CD4-positive, alpha-beta T cell treated with Interleukin-4 for 4 hours (primary cell): ENCODE measurements around the gene ZCCHC8.
"Not testable (repeated sequence)": the region's sequence is repeated elsewhere in the genome, so short reads cannot be mapped to it uniquely, and the experiment has no call there.

Source experiments
- DNase-seq: peaks from one replicate; pipeline ENCODE4 v3.0.0-alpha.2; 2020

Gene ZCCHC8

DNA sequence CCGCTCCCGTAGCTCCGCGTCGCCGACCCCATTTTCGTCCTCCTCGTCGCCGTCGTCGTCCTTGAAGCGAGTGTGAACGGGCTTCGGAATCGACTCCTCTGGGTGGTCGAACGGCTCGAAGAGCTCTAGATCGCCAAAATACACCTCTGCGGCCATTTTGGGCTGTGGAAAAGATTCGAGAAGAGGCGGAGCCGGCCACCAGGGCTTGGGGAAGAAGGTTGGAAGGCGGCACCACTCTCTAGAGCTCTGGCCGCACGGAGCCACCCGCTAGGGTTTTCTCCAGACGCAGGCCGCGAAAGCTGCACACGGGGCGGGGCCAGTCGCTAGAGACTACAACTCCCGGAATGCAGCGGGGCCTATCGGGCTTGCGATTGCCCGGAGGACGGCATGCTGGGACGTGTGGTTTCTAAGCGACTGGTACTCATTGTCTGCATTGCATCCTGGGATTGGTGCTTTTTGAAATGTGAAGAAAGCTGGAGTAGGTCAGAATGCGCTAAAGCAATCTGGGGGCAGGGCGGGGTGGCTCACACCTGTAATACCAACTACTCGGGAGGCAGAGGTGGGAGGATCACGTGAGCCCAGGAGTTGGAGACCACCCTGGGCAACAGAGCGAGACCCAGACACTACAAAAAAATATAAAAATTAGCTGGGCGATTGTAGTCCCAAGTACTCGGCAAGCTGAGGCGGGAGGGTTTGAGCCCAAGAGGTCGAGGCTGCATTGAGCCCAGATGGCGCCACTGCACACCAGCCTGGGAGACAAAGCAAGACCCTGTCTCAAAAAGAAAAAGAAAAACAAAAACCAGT lies at the start of gene ZCCHC8:
Gene ZCCHC8, minus strand, starts transcription at position 248 of the 804 bp plus-strand sequence. Its CDS starts 92 bp downstream, at position 156.
- DNase-seq = peak; percentile 97

- no peak for DNase-seq
Observed at GRCh38 chr12:122547330-122547729, 46.6 kb upstream of the ZCCHC8 start.

DNA sequence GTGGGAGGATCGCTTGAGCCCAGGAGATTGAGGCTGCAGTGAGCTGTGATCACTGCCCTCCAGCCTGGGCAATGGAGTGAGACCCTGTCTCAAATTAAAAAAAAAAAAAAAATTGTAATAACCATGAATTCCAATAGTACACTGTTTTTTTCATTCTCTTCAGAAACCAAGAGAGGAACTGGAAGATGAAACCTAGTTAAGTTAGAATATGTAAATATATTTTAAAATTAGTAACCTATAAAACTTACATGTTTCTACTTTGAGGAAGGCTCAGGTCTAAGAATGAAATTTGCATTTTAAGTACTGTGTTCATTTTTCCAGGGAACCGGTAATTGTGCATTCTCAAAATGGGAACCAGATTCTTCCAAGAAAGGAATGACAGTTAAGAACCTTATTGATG lies 45.1 kb upstream of the ZCCHC8 start:
- no peak for DNase-seq

DNA sequence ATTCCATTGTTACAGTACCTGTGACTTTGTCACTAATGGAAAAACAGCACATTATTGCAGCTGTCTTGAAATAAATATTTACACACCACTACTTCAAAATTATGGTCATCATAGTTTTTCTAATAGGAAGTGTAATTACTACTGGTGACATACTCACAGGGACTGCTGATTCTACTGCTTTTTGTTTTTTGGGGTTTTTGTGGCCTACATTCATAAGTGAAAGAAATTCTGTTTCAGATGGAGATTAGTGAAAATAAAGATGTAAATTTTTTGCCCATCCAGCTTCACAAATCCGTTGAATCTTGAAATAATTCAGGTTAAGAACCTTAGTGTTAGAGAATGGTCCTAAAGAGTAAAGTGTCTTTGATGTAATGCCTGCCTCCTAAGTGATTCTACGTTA lies 43.8 kb upstream of the ZCCHC8 start:
- no peak for DNase-seq

- no peak for DNase-seq
Observed at GRCh38 chr12:122538496-122538895, 37.8 kb upstream of the ZCCHC8 start.

- DNase-seq = no peak
Observed at GRCh38 chr12:122537021-122537420, 36.3 kb upstream of the ZCCHC8 start.

DNA sequence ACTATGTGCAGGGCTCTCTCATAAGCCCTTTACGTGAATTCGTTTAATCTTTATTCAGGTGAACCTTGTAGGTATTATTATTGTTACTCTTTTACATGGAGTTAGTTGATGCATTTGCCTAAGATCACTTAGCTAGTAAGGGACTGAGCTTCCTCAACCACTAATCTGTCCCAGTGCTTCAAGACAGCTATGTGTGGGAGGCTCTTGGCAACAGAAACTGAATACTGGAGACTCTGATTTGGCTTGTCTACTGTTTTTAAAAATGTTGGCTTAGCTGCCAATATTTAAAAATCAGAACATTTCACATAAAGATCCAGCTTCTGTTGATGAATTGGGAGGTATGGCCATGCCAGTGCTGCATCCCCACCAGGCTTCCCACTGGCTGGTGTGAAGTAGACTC lies 33.1 kb upstream of the ZCCHC8 start:
- DNase-seq = no peak

GRCh38 chr12:122528992-122529391 lies 28.3 kb upstream of the ZCCHC8 start:
- DNase-seq = no peak

- DNase-seq = no peak
Observed at GRCh38 chr12:122528582-122528981, 27.9 kb upstream of the ZCCHC8 start.

DNA sequence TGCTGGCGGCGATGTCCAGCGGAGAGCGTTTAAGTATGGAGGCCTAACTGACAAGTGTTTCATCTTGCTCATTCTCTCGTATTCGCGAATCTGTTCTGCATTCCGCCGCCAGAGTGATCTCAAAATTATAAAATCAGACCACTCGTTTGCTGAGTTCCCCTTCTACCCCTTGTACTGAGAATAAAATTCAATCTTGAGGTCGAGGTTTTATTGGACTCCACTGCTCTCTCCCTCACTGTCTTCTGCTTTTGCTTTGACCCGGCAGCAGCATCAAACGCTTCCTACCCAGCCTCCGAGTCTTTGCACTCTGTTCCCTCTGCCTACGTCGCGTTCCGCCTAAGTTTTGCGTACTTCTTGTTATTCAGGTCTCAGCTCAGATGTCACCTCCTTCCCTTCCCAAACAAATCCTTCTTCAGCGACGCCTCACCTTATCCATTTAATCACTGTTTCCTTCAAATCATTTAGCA lies 26.8 kb upstream of the ZCCHC8 start:
- DNase-seq = peak; percentile 27

DNA sequence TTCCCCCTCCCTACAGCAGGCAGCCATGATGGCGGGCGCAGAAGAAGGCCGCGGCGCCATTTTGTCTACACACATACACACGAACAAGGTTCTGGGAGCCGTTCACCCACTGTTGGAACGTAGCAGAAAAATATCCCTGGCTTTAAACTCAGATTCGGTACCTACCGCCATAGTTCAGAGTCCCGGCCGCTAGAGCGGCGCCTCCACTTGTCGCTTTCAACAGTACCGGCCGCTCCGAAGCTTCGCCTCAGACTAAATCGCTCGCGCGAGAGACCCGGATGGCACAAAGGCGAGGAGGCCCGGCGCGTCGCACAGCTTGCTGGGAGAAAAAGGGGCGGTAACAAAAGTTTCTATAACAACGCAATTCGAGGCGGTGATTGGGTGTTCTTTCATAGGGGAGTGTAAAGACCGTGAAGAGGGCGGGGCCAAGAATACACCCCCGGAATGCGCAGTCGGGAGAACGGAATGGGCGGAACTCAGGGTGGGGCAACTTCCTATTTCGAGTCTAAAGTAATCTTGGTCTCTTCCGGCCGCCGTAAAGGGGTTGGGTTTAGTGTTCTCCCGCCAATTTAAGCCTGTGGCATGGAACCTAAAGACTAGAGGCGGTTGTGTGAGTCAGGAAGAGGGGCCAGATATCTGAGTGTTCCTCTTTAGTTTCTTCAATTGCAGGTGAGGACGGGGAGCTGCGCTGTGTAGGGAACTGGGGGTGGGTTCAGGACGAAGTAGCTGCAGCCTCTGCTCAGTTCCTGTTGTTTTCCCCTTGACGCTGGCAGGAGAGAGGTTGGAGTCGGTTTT lies 26.1 kb upstream of the ZCCHC8 start, which contains the start of the genes KNTC1 and RSRC2:
Gene KNTC1, plus strand, starts transcription at position 567 of the 795 bp plus-strand sequence. CDS start 2,815 bp downstream, outside the sequence.
Gene RSRC2, minus strand, starts transcription at position 254 of the 795 bp plus-strand sequence. Its CDS starts 83 bp downstream, at position 171.
- peak; percentile 100 for DNase-seq

- DNase-seq = no peak
Observed at GRCh38 chr12:122523846-122524718, 23.4 kb upstream of the ZCCHC8 start.

GRCh38 chr12:122523280-122523679 lies 22.5 kb upstream of the ZCCHC8 start:
- no peak for DNase-seq

DNA sequence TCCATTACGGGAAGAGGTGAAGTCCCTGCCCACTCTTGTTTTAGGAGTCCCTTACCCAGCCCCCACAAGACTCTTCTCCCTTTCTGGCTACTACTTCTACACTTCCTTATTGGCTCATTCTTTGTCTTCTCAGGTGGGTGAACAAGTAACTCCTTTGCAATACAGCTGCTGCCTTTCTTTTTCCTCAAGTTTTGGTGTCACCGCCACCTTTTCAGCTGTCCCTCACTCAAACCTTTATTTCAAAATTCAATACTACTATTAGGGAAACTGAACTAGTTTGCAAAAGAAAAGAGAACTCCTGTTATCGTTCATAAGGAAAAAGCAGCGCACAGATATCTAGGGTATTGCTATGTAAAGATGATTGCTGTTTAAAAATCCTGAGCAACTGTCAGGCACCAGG lies 19.9 kb upstream of the ZCCHC8 start:
- no peak for DNase-seq

GRCh38 chr12:122519418-122519817 lies 18.7 kb upstream of the ZCCHC8 start:
- DNase-seq = no peak

DNA sequence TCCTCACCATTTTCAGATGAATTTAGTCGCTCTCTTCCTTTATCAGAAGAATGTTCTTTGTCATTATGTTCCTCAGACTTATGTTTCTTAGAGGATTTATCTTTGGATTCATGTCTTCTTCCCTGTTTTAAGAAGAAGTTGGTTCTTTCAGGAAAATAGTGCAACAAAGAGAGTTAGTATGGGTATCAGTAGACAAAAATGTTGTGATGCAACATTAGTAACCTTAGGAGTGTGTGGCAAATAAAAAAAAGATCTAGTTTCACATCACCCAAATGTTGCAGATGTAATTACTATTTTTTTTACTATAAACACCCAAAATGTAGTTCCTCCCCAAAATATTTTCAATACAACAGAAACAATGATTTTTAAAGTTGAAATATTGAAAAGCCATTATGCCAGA lies 18.2 kb upstream of the ZCCHC8 start:
- DNase-seq = no peak

GRCh38 chr12:122517877-122518276 lies 17.1 kb upstream of the ZCCHC8 start:
- no peak for DNase-seq

GRCh38 chr12:122516544-122517361 lies 16.0 kb upstream of the ZCCHC8 start:
- no peak for DNase-seq

DNA sequence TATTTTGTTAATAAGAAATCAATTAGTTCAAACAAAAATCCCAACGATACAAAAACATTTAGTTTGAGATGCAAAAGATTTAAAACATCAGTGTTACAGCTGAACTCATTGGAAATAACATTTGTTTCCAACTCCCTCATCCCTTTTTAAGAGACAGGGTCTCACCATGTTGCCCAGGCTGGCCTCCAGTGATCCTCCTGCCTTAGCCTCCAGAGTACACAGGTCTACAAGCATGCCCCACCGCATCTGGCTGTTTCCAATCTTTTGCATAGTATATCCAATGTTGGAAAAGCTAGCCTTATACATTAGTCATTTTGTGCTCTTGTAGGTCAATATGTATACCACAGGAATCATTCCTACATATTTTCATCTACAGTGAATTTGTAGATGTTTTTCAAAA lies 14.5 kb upstream of the ZCCHC8 start:
- no peak for DNase-seq

- no peak for DNase-seq
Observed at GRCh38 chr12:122513660-122514059, 12.9 kb upstream of the ZCCHC8 start.

GRCh38 chr12:122513028-122513427 lies 12.3 kb upstream of the ZCCHC8 start:
- not testable (repeated sequence) for DNase-seq

GRCh38 chr12:122508163-122508562 lies 7.4 kb upstream of the ZCCHC8 start:
- no peak for DNase-seq
